HepG2 (cell line): ENCODE results near the gene OTOP2. TPM values are rescaled to one million over a fixed set of nuclear protein-coding genes. Genes with fewer than 3 reads are reported as not detected.

Experiments used
- ARID4A ChIP-seq: sonication (generic); formaldehyde crosslinking; IDR thresholded peaks from 2 replicates; pipeline ENCODE4 v1.5.0; 2020; ENCODE audit warnings: mild to moderate bottlenecking, missing genetic modification reagents, borderline replicate concordance
- ATF2 ChIP-seq: sonication (generic); formaldehyde crosslinking; IDR thresholded peaks from 2 replicates; pipeline ENCODE4 v1.4.0; 2020; ENCODE audit warnings: missing genetic modification reagents
- CC2D1A ChIP-seq: sonication (generic); formaldehyde crosslinking; IDR thresholded peaks from 2 replicates; pipeline ENCODE4 v1.8.1; 2023; ENCODE audit warnings: mild to moderate bottlenecking, missing genetic modification reagents
- DBP ChIP-seq: sonication (generic); formaldehyde crosslinking; IDR thresholded peaks from 2 replicates; pipeline ENCODE4 v1.4.0; 2020; ENCODE audit warnings: missing genetic modification reagents; ENCODE audit errors: not compliant biosample characterization
- HNF4G ChIP-seq, 2 experiments: sonication (generic) in 1 of 2; formaldehyde crosslinking in 1 of 2; IDR thresholded peaks; 2 replicates each; pipeline versions ENCODE4 v1.4.0 to v1.6.1; 2011 to 2020; ENCODE audit warnings: borderline replicate concordance in 2 of 2, low read depth in 2 of 2, mild to moderate bottlenecking in 2 of 2, low read length in 1 of 2, missing genetic modification reagents in 1 of 2, moderate library complexity in 1 of 2
- HOXD1 ChIP-seq: sonication (generic); formaldehyde crosslinking; IDR thresholded peaks from 2 replicates; pipeline ENCODE4 v1.5.0; 2020; ENCODE audit warnings: missing genetic modification reagents
- KDM6A ChIP-seq: IDR thresholded peaks from 2 replicates; pipeline ENCODE4 v1.6.1; 2016; ENCODE audit warnings: low read depth
- KLF6 ChIP-seq: IDR thresholded peaks from 2 replicates; pipeline ENCODE4 v1.8.0; 2016; ENCODE audit warnings: missing biosample characterization, missing genetic modification reagents
- MBD4 ChIP-seq: IDR thresholded peaks from 2 replicates; pipeline ENCODE4 v1.6.1; 2012; ENCODE audit warnings: low read length, inconsistent platforms, borderline replicate concordance
- MNT ChIP-seq: fragments of 450-650 bp; IDR thresholded peaks from 2 replicates; pipeline ENCODE4 v1.6.1; 2016
- NCOR1 ChIP-seq: fragments of 200-600 bp; sonication (generic); IDR thresholded peaks from 2 replicates; pipeline ENCODE4 v1.7.0; 2017; ENCODE audit warnings: antibody characterized with exemption, low read length, borderline replicate concordance
- RXRB ChIP-seq: IDR thresholded peaks from 2 replicates; pipeline ENCODE4 v1.6.1; 2016; ENCODE audit warnings: borderline replicate concordance, missing genetic modification reagents, missing compliant biosample characterization
- SALL2 ChIP-seq: sonication (generic); formaldehyde crosslinking; IDR thresholded peaks from 2 replicates; pipeline ENCODE4 v1.8.1; 2023; ENCODE audit warnings: mild to moderate bottlenecking, missing genetic modification reagents, inconsistent platforms
- SNAPC5 ChIP-seq: sonication (generic); formaldehyde crosslinking; IDR thresholded peaks from 2 replicates; pipeline ENCODE4 v1.8.1; 2023; ENCODE audit warnings: mild to moderate bottlenecking, missing genetic modification reagents, borderline replicate concordance
- WIZ ChIP-seq: sonication (generic); formaldehyde crosslinking; IDR thresholded peaks from 2 replicates; pipeline ENCODE4 v1.5.1; 2020; ENCODE audit warnings: mild to moderate bottlenecking, missing genetic modification reagents
- ZNF263 ChIP-seq: sonication (generic); formaldehyde crosslinking; IDR thresholded peaks from 2 replicates; pipeline ENCODE4 v1.4.0; 2020; ENCODE audit warnings: missing genetic modification reagents
- ZNF746 ChIP-seq: sonication (generic); formaldehyde crosslinking; IDR thresholded peaks from 2 replicates; pipeline ENCODE4 v1.8.0; 2022; ENCODE audit warnings: mild to moderate bottlenecking, missing genetic modification reagents
- ZNF784 ChIP-seq: sonication (generic); formaldehyde crosslinking; IDR thresholded peaks from 2 replicates; pipeline ENCODE4 v1.5.1; 2020; ENCODE audit warnings: missing genetic modification reagents, mild to moderate bottlenecking, borderline replicate concordance
- ZNF879 ChIP-seq: sonication (generic); formaldehyde crosslinking; IDR thresholded peaks from 2 replicates; pipeline ENCODE4 v1.8.1; 2023; ENCODE audit warnings: missing genetic modification reagents
- ZSCAN31 ChIP-seq: sonication (generic); formaldehyde crosslinking; IDR thresholded peaks from 2 replicates; pipeline ENCODE4 v1.5.0; 2020; ENCODE audit warnings: low read depth, mild to moderate bottlenecking, missing genetic modification reagents
- polyA plus RNA-seq, 8 experiments: library from polyadenylated mRNA; depleted of rRNA in 3 of 8; stranded (reverse) in 7 of 8; unstranded in 1 of 8; fragments of >200 nt; fragmentation: Illumina TruSeq in 4 of 8; extraction: Trizol in 4 of 8; gene quantifications; 2 replicates each; pipeline versions ENCODE4 v1.2.1 to v1.2.3, GENCODE V29; 2011 to 2016; ENCODE audit warnings: low read depth in 4 of 8, missing spikeins in 1 of 8, mixed read lengths in 1 of 8; ENCODE audit not compliant: insufficient read depth in 1 of 8
- total RNA-seq, 5 experiments: library from RNA; depleted of rRNA; stranded (reverse); fragments of >200 nt; fragmentation: Illumina TruSeq; extraction: Trizol; gene quantifications; 2 replicates each; pipeline ENCODE4 v1.2.3, GENCODE V29; 2016; ENCODE audit warnings: low read depth in 1 of 5

The OTOP2 gene
- total and polyA plus RNA-seq, 2 of the 13 experiments (the other 11 are each of a cell fraction or from before 2014, with no cell fraction given): not detected

GRCh38 chr17:74981979-74982662 is 58.0 kb downstream of the OTOP2 start (continued):
- no peak for TF ChIP-seq HNF4G (IDR thresholded peaks at IDR 0.05; ENCODE audit: borderline replicate concordance, low read depth, low read length)
- peak; percentile 52; the same call in 1 of the 2 replicates for TF ChIP-seq HNF4G (CRISPR knock-in tag; IDR thresholded peaks at IDR 0.05; ENCODE audit: borderline replicate concordance, low read depth)
- peak; percentile 97 for TF ChIP-seq ARID4A
- peak; percentile 89 for TF ChIP-seq ZSCAN31 (CRISPR knock-in tag)
- TF ChIP-seq ZNF263 (CRISPR knock-in tag): 0 out of 2 replicates have a peak, but pooled peaks have one; percentile 31
- TF ChIP-seq ZNF879 (CRISPR knock-in tag): peak; percentile 87; the same call in 1 of the 2 replicates
- TF ChIP-seq RXRB (CRISPR knock-in tag): peak; percentile 71
- peak; percentile 87 for TF ChIP-seq KLF6 (CRISPR knock-in tag)
- 0 out of 2 replicates have a peak, but pooled peaks have one; percentile 48 for TF ChIP-seq CC2D1A (CRISPR knock-in tag)
- TF ChIP-seq ATF2: peak; percentile 57; the same call in 1 of the 2 replicates
- no peak for TF ChIP-seq SNAPC5 (CRISPR knock-in tag)
- peak; percentile 92 for TF ChIP-seq SALL2 (CRISPR knock-in tag)
- no peak for TF ChIP-seq MBD4
- peak; percentile 87; the same call in 1 of the 2 replicates for TF ChIP-seq HOXD1 (CRISPR knock-in tag)
- TF ChIP-seq ZNF784 (CRISPR knock-in tag): peak; percentile 82; the same call in 1 of the 2 replicates
- TF ChIP-seq MNT: no peak
- no peak for TF ChIP-seq KDM6A (CRISPR knock-in tag)
- peak; percentile 20; the same call in 1 of the 2 replicates for TF ChIP-seq ZNF746 (CRISPR knock-in tag)
- no peak; the same call in 1 of the 2 replicates for TF ChIP-seq WIZ (CRISPR knock-in tag)
- TF ChIP-seq DBP (CRISPR knock-in tag): peak; percentile 78
- TF ChIP-seq NCOR1: no peak
